GM19023 (cell line): ENCODE data around the gene RNF133.

Experiments
- ATAC-seq: cut with Tn5 transposase; IDR thresholded peaks from one replicate; pipeline ENCODE4 v1.9.1; 2021; ENCODE audit warnings: mild to moderate bottlenecking, moderate library complexity; ENCODE audit not compliant: unreplicated experiment

RNF133 gene

GRCh38 chr7:122699017-122699416, at the start of gene RNF133:
TSS of gene RNF133 (minus strand) at chr7:122699117. CDS start at chr7:122698918, 199 bp downstream.
- no peak for ATAC-seq

- no peak for ATAC-seq
Observed at GRCh38 chr7:122748195-122748594, 49.3 kb upstream of the RNF133 start.

GRCh38 chr7:122746948-122747347, 48.0 kb upstream of the RNF133 start:
- ATAC-seq, result no peak

GRCh38 chr7:122743211-122743610, 44.3 kb upstream of the RNF133 start:
- no peak for ATAC-seq

- ATAC-seq, result no peak
Observed at GRCh38 chr7:122738947-122739346, 40.0 kb upstream of the RNF133 start.

GRCh38 chr7:122736183-122736582, 37.3 kb upstream of the RNF133 start:
- ATAC-seq, result no peak

GRCh38 chr7:122727759-122728158, 28.8 kb upstream of the RNF133 start:
- ATAC-seq, result no peak

- no peak for ATAC-seq
Observed at GRCh38 chr7:122727354-122727753, 28.4 kb upstream of the RNF133 start.

- ATAC-seq, result no peak
Observed at GRCh38 chr7:122726881-122727280, 28.0 kb upstream of the RNF133 start.

GRCh38 chr7:122724366-122724765, 25.4 kb upstream of the RNF133 start:
- ATAC-seq, result no peak

GRCh38 chr7:122719010-122719578, 20.2 kb upstream of the RNF133 start:
- no peak for ATAC-seq

- ATAC-seq, result no peak
Observed at GRCh38 chr7:122717356-122718089, 18.6 kb upstream of the RNF133 start.

GRCh38 chr7:122715183-122715582, 16.3 kb upstream of the RNF133 start:
- no peak for ATAC-seq

GRCh38 chr7:122710916-122711315, 12.0 kb upstream of the RNF133 start:
- no peak for ATAC-seq

- no peak for ATAC-seq
Observed at GRCh38 chr7:122709930-122710646, 11.2 kb upstream of the RNF133 start.

GRCh38 chr7:122706836-122707235, 7.9 kb upstream of the RNF133 start:
- ATAC-seq, result no peak

- ATAC-seq, result no peak
Observed at GRCh38 chr7:122702872-122703510, 4.1 kb upstream of the RNF133 start, which contains the start of gene RNF148. TSS of gene RNF148 (minus strand) at chr7:122702922. CDS start at chr7:122702750, 172 bp downstream.

GRCh38 chr7:122695816-122696215, 3.1 kb downstream of the RNF133 start:
- no peak for ATAC-seq

GRCh38 chr7:122694697-122695096, 4.2 kb downstream of the RNF133 start:
- no peak for ATAC-seq

- no peak for ATAC-seq
Observed at GRCh38 chr7:122692769-122693309, 6.1 kb downstream of the RNF133 start.

- no peak for ATAC-seq
Observed at GRCh38 chr7:122691569-122692235, 7.2 kb downstream of the RNF133 start.
